Measurements from ENCODE around the gene CXCL9. TPM values are rescaled to one million over a fixed set of nuclear protein-coding genes. Genes with fewer than 3 reads are reported as not detected.

The CXCL9 gene
- total RNA-seq, 1 donor from 2014 or later = 1.4 TPM

GRCh38 chr4:75953509-75953908 lies 53.8 kb downstream of the CXCL9 start:
- H3K4me3 ChIP-seq = no peak overlapping the region
- no peaks in the 10 kb centered on the region for H3K27me3 ChIP-seq
- no peak for TF ChIP-seq CTCF (IDR thresholded peaks at IDR 0.05)
- H3K36me3 ChIP-seq = peaks cover 91% of the 10 kb centered on the region
- no peak for DNase-seq
- no peak overlapping the region for H3K27ac ChIP-seq
- no peaks in the 10 kb centered on the region for H3K4me1 ChIP-seq
- ATAC-seq = no peak
- intact Hi-C loops (cut with DNase I) = no loop called here
- no peaks in the 10 kb centered on the region for H3K9me3 ChIP-seq

Other genes starting within 250 kb of the CXCL9 start
- not detected for gene PPEF2, start 105.1 kb downstream of the CXCL9 start, total RNA-seq
- gene NAAA, start 66.5 kb downstream of the CXCL9 start, total RNA-seq = 24.1 TPM
- 36.2 TPM for gene SDAD1, start 16.6 kb downstream of the CXCL9 start, total RNA-seq
- 3.3 TPM for gene CXCL10, start 16.0 kb upstream of the CXCL9 start, total RNA-seq
- gene CXCL11, start 28.6 kb upstream of the CXCL9 start, total RNA-seq = not detected
- gene ART3, start 67.2 kb upstream of the CXCL9 start, total RNA-seq = not detected
- gene NUP54, start 140.9 kb upstream of the CXCL9 start, total RNA-seq = 38.2 TPM
- 190 TPM for gene SCARB2, start 206.3 kb upstream of the CXCL9 start, total RNA-seq
- 3.6 TPM for gene FAM47E, start 244.2 kb upstream of the CXCL9 start, total RNA-seq

Measured in upper lobe of right lung (tissue), 1 donor.